Heart right ventricle (tissue), 16 donors: ENCODE results near the gene GRK1. TPM values are rescaled to one million over a fixed set of nuclear protein-coding genes. Genes with fewer than 3 reads are reported as not detected.

Source experiments
- ATAC-seq, 8 donors: fragments of 200-7000 bp; cut with Tn5 transposase; one replicate each; pipeline ENCODE4 v1.9.1; 2020; ENCODE audit warnings: mild to moderate bottlenecking in 8 of 8, moderate library complexity in 8 of 8, moderate number of reproducible peaks in 1 of 8
- DNase-seq, 2 donors: peaks; one replicate each; pipeline ENCODE4 v3.0.0-alpha.2; 2020
- H3K27ac ChIP-seq, 10 donors: fragments of 200-600 bp; sonication (generic) in 2 of 10; one replicate each; pipeline versions ENCODE4 v1.5.0 to v1.8.0; 2020 to 2022; ENCODE audit warnings: mild to moderate bottlenecking in 3 of 10
- H3K27me3 ChIP-seq, 7 donors: fragments of 200-600 bp; one replicate each; pipeline ENCODE4 v1.8.0; 2021 to 2022; ENCODE audit warnings: mild to moderate bottlenecking in 2 of 7
- H3K36me3 ChIP-seq, 9 donors: fragments of 200-600 bp; sonication (generic) in 1 of 9; one replicate each; pipeline versions ENCODE4 v1.5.0 to v1.8.0; 2020 to 2022; ENCODE audit warnings: mild to moderate bottlenecking in 2 of 9
- H3K4me1 ChIP-seq, 9 donors: fragments of 200-600 bp; sonication (generic) in 1 of 9; one replicate each; pipeline versions ENCODE4 v1.5.0 to v1.8.0; 2020 to 2022; ENCODE audit warnings: mild to moderate bottlenecking in 4 of 9
- H3K4me3 ChIP-seq, 10 donors: fragments of 200-600 bp; sonication (generic) in 2 of 10; one replicate each; pipeline versions ENCODE4 v1.5.0 to v1.8.0; 2020 to 2022; ENCODE audit warnings: mild to moderate bottlenecking in 7 of 10, moderate library complexity in 2 of 10
- H3K9me3 ChIP-seq, 11 donors: fragments of 200-600 bp in 10 of 11; sonication (generic) in 2 of 11; one replicate each; pipeline versions ENCODE4 v1.5.0 to v1.8.0; 2013 to 2022; ENCODE audit warnings: mild to moderate bottlenecking in 2 of 11, control low read depth in 1 of 11, moderate library complexity in 1 of 11
- CTCF ChIP-seq, 9 donors: fragments of 200-600 bp; sonication (generic) in 2 of 9; IDR thresholded peaks; one replicate each; pipeline versions ENCODE4 v1.5.0 to v1.8.0; 2021 to 2022; ENCODE audit warnings: antibody characterized with exemption in 9 of 9, mild to moderate bottlenecking in 5 of 9, moderate library complexity in 1 of 9
- WGBS, 2 donors: extraction: QIAGEN DNeasy Blood & Tissue Kit; methylation state at CpG; one replicate each; pipeline ENCODE4 v1.1.7; 2013; ENCODE audit warnings: inconsistent platforms in 1 of 2; 5-methylcytosine and 5-hydroxymethylcytosine counted together
- intact Hi-C, 10 donors: fragments of 100-400 bp; cut with DNase I; formaldehyde crosslinking; loops; one replicate each; pipeline versions ENCODE4 v1.11.1 to v1.14.2; 2022
- polyA plus RNA-seq, 2 donors: library from polyadenylated mRNA; stranded (reverse); fragments of 200-250 nt; gene quantifications; one replicate each; pipeline ENCODE4 v1.2.3, GENCODE V29; 2013
- total RNA-seq, 10 donors: library from RNA; stranded (reverse); fragmentation: NEBNext Ultra II Directional in 3 of 10; extraction: Animal tissue kit (Norgen Biotek cat#: 25700) in 3 of 10; gene quantifications; one replicate each; pipeline versions ENCODE4 v1.2.1 to v1.2.4, GENCODE V29; 2021 to 2023
- donor health status: Arrhythmogenic right ventricular cardiomyopathy.
- donor health status: ischemic (EF 13 %, LVEDD 7.1; RV severe dilation, severe dysfunction).
- donor health status: healthy with polysubstance abuse.
- donor health status: DM: no; HTN: yes; CAD: no.
- donor health status: DM: no; HTN: no; CAD: no.
- donor health status: ischemic (EF 25% LVEDD 6.9; RV normal size, moderate dysfunction).
- donor health status: ischemic (EF 25% LVEDD 5.7; RV mildly dilated, moderate dysfunction).
- donor health status: healthy.
- donor health status: DM: yes; HTN: yes; CAD: no.
- donor health status: Ischemic cardiomyopathy.
- donor health status: ischemic (EF 35%, LVEDD 5.7; RV mildly dilated, moderate dysfunction).
- donor health status: nonischemic (EF 11% LVEDD 7.7; RV severe dilation, severe dysfunction).
- donor health status: DM: yes; HTN: yes; CAD: no.
- donor health status: PGD.
- donor health status: ischemic (EF 29% LVEDD 5.4; RV normal size, mild dysfunction).
- donor health status: nonischemic (EF 23%, LVEDD 6.1; RV moderate dilation, normal function).

The GRK1 gene
- total and polyA plus RNA-seq, 12 donors, result 0.01 to 0.79 (median 0.18) TPM; not detected in 4

- Histone ChIP-seq H3K27ac (no peak overlapping the region), H3K9me3 (no peaks in the 10 kb centered on the region), H3K36me3 (peaks cover 0 to 56% (median 4%) of the 10 kb centered on the region in 9 donors), H3K27me3 (no peaks in the 10 kb centered on the region), H3K4me1 (no peaks in the 10 kb centered on the region), H3K4me3 (no peak overlapping the region)
- no peak for TF ChIP-seq CTCF (IDR thresholded peaks at IDR 0.05)
- intact Hi-C loops, result no loop called here
- ATAC-seq (no peak), DNase-seq (peak in 1 of 2 donors; percentile 2)
- 88 to 92% methylated on average over 16 of the region's 16 CpGs for WGBS, 2 donors
Observed at GRCh38 chr13:113627136-113627535, 39.9 kb upstream of the GRK1 start.

GRCh38 chr13:113628291-113629270 is 38.4 kb upstream of the GRK1 start:
- Histone ChIP-seq H3K27me3 (no peaks in the 10 kb centered on the region), H3K4me3 (no peak overlapping the region), H3K36me3 (peaks cover 0 to 57% (median 5%) of the 10 kb centered on the region in 9 donors), H3K4me1 (no peaks in the 10 kb centered on the region), H3K27ac (no peak overlapping the region), H3K9me3 (no peaks in the 10 kb centered on the region)
- TF ChIP-seq CTCF (IDR thresholded peaks at IDR 0.05), result no peak
- peak in 2 of 8 donors; percentile 21 for ATAC-seq
- peak in 1 of 2 donors; percentile 4 for DNase-seq
- 85% methylated on average over 30 of the region's 30 CpGs for WGBS, 2 donors
- intact Hi-C loops, result no loop called here

- Histone ChIP-seq H3K27me3 (no peaks in the 10 kb centered on the region), H3K36me3 (peaks cover 0 to 63% (median 10%) of the 10 kb centered on the region in 9 donors), H3K27ac (no peak overlapping the region), H3K4me1 (no peaks in the 10 kb centered on the region), H3K4me3 (no peak overlapping the region), H3K9me3 (no peaks in the 10 kb centered on the region)
- WGBS, 2 donors, result 94 to 95% methylated on average over 17 of the region's 17 CpGs
- no peak for ATAC-seq
- intact Hi-C loops, result no loop called here
- no peak for TF ChIP-seq CTCF (IDR thresholded peaks at IDR 0.05)
- peak in 1 of 2 donors; percentile 2 for DNase-seq
Observed at GRCh38 chr13:113629866-113630265, 37.2 kb upstream of the GRK1 start.

- Histone ChIP-seq H3K27me3 (no peaks in the 10 kb centered on the region), H3K9me3 (no peaks in the 10 kb centered on the region), H3K27ac (no peak overlapping the region), H3K36me3 (peaks cover 0 to 67% (median 14%) of the 10 kb centered on the region in 9 donors), H3K4me1 (no peaks in the 10 kb centered on the region), H3K4me3 (no peak overlapping the region)
- peak in 1 of 2 donors; percentile 2 for DNase-seq
- 94 to 97% methylated on average over 11 of the region's 11 CpGs for WGBS, 2 donors
- TF ChIP-seq CTCF (IDR thresholded peaks at IDR 0.05), result no peak
- intact Hi-C loops, result no loop called here
- ATAC-seq, result no peak
Observed at GRCh38 chr13:113630296-113630695, 36.7 kb upstream of the GRK1 start.
